H1 (cell line): ENCODE measurements around the gene PRKCA. TPM values are rescaled to one million over a fixed set of nuclear protein-coding genes. Genes with fewer than 3 reads are reported as not detected.

Experiments
- CTCF ChIA-PET: fragments of 300-600 bp; sonication (Branson Sonifier 250); formaldehyde crosslinking; loops from one replicate; lab custom pipeline; 2021; ENCODE audit not compliant: partially characterized antibody; lab: Charles Lee
- POLR2A ChIA-PET: fragments of 300-600 bp; sonication (Branson Sonifier 250); formaldehyde crosslinking; loops from one replicate; lab custom pipeline; 2021; ENCODE audit warnings: inconsistent platforms; ENCODE audit not compliant: partially characterized antibody; lab: Charles Lee
- DNase-seq, 2 experiments: peaks; one replicate each; pipeline versions ENCODE4 v3.0.0 to v3.0.0-alpha.2; 2010 to 2022; ENCODE audit warnings: low spot score in 2 of 2, low read depth in 1 of 2, mixed read lengths in 1 of 2
- FAIRE-seq: peaks from 2 replicates; lab custom pipeline; 2011; peaks lifted over from hg19 to GRCh38; lab: Jason Lieb, UNC
- H2AFZ ChIP-seq: 2 replicates; pipeline ENCODE4 v1.8.1; 2012; ENCODE audit warnings: low read length, inconsistent platforms
- H2AK5ac ChIP-seq: 2 replicates; pipeline ENCODE4 v1.6.1; 2013; ENCODE audit warnings: low read depth, low read length
- H2BK120ac ChIP-seq: replicated peaks from 2 replicates; pipeline ENCODE3; 2013; ENCODE audit warnings: low read depth, low read length, inconsistent platforms
- H2BK12ac ChIP-seq: 2 replicates; pipeline ENCODE4 v1.6.1; 2013; ENCODE audit warnings: low read depth, low read length
- H2BK15ac ChIP-seq: 2 replicates; pipeline ENCODE4 v1.6.1; 2013; ENCODE audit warnings: low read length
- H2BK20ac ChIP-seq: 2 replicates; pipeline ENCODE4 v1.6.1; 2013; ENCODE audit warnings: low read length
- H2BK5ac ChIP-seq: 2 replicates; pipeline ENCODE4 v1.6.1; 2013; ENCODE audit warnings: low read depth, low read length
- H3K14ac ChIP-seq: 2 replicates; pipeline ENCODE4 v1.6.1; 2013; ENCODE audit warnings: inconsistent platforms; ENCODE audit not compliant: insufficient read length
- H3K18ac ChIP-seq: 2 replicates; pipeline ENCODE4 v1.6.1; 2013; ENCODE audit warnings: low read length; ENCODE audit errors: extremely low read depth
- H3K23ac ChIP-seq: 2 replicates; pipeline ENCODE4 v1.6.1; 2013; ENCODE audit warnings: inconsistent platforms; ENCODE audit not compliant: insufficient read length
- H3K23me2 ChIP-seq: 2 replicates; pipeline ENCODE4 v1.6.1; 2013; ENCODE audit warnings: low read depth, low read length
- H3K27ac ChIP-seq: 2 replicates; pipeline ENCODE4 v1.6.1; 2011; ENCODE audit warnings: low read depth, low read length, inconsistent platforms
- H3K27me3 ChIP-seq, 4 experiments: replicated peaks in 1 of 4; 1 replicate in 1 of 4; 2 replicates in 3 of 4; pipeline versions ENCODE4 v1.6.1 to v1.8.1; 2011 to 2013; ENCODE audit warnings: low read length in 3 of 4, mild to moderate bottlenecking in 3 of 4, inconsistent platforms in 2 of 4, mixed read lengths in 2 of 4, moderate library complexity in 1 of 4; ENCODE audit not compliant: control insufficient read depth in 3 of 4, insufficient read depth in 3 of 4; ENCODE audit errors: extremely low read depth in 1 of 4
- H3K36me3 ChIP-seq, 4 experiments: 2 replicates each; pipeline versions ENCODE4 v1.6.1 to v1.8.1; 2011 to 2013; ENCODE audit warnings: mild to moderate bottlenecking in 4 of 4, low read length in 3 of 4, moderate library complexity in 2 of 4, control low read depth in 1 of 4, inconsistent platforms in 1 of 4; ENCODE audit not compliant: insufficient read depth in 4 of 4, control insufficient read depth in 2 of 4
- H3K4ac ChIP-seq: replicated peaks from 2 replicates; pipeline ENCODE3; 2013; ENCODE audit warnings: low read length, low read depth, mixed read lengths, inconsistent platforms; ENCODE audit not compliant: insufficient read length
- H3K4me1 ChIP-seq, 4 experiments: replicated peaks in 1 of 4; 1 replicate in 1 of 4; 2 replicates in 3 of 4; pipeline versions ENCODE4 v1.6.1 to v1.8.1; 2011 to 2013; ENCODE audit warnings: low read length in 3 of 4, inconsistent platforms in 2 of 4, mixed read lengths in 1 of 4; ENCODE audit not compliant: insufficient read depth in 4 of 4, control insufficient read depth in 3 of 4
- H3K4me2 ChIP-seq, 2 experiments: 2 replicates each; pipeline versions ENCODE4 v1.6.1 to v1.8.1; 2011 to 2013; ENCODE audit warnings: low read depth in 2 of 2, low read length in 2 of 2, control low read depth in 1 of 2, inconsistent platforms in 1 of 2, mild to moderate bottlenecking in 1 of 2; ENCODE audit not compliant: insufficient read depth in 1 of 2
- H3K4me3 ChIP-seq, 4 experiments: fragments of 200-600, 300-600 bp in 1 of 4; sonication (generic), shearing (Covaris generic), sonication (Bioruptor Twin) in 1 of 4; 2 replicates each; pipeline versions ENCODE4 v1.5.1 to v1.8.1; 2011 to 2016; ENCODE audit warnings: low read length in 4 of 4, low read depth in 3 of 4, control low read depth in 2 of 4, inconsistent platforms in 2 of 4, mild to moderate bottlenecking in 2 of 4, mixed read lengths in 1 of 4, moderate library complexity in 1 of 4; ENCODE audit not compliant: insufficient read depth in 2 of 4; ENCODE audit errors: extremely low read depth in 1 of 4
- H3K56ac ChIP-seq: replicated peaks from 2 replicates; pipeline ENCODE3; 2013; ENCODE audit warnings: low read depth, mild to moderate bottlenecking, mixed read lengths, low read length, inconsistent platforms; ENCODE audit not compliant: insufficient read length
- H3K79me1 ChIP-seq: 2 replicates; pipeline ENCODE4 v1.6.1; 2013; ENCODE audit warnings: low read depth, low read length, control low read depth
- H3K79me2 ChIP-seq, 2 experiments: 2 replicates each; pipeline versions ENCODE4 v1.6.1 to v1.8.1; 2012 to 2013; ENCODE audit warnings: low read length in 2 of 2, mild to moderate bottlenecking in 2 of 2, inconsistent platforms in 1 of 2; ENCODE audit not compliant: insufficient read depth in 2 of 2, control insufficient read depth in 1 of 2
- H3K9ac ChIP-seq, 4 experiments: replicated peaks in 1 of 4; 1 replicate in 1 of 4; 2 replicates in 3 of 4; pipeline versions ENCODE4 v1.6.1 to v1.8.1; 2011 to 2013; ENCODE audit warnings: low read depth in 3 of 4, low read length in 3 of 4, control low read depth in 2 of 4, mild to moderate bottlenecking in 2 of 4, moderate library complexity in 2 of 4, inconsistent platforms in 1 of 4; ENCODE audit errors: extremely low read depth in 1 of 4
- H3K9me3 ChIP-seq, 2 experiments: 2 replicates each; pipeline versions ENCODE4 v1.6.1 to v1.8.1; 2012 to 2013; ENCODE audit warnings: mild to moderate bottlenecking in 2 of 2, moderate library complexity in 2 of 2, control low read depth in 1 of 2, inconsistent platforms in 1 of 2, low read depth in 1 of 2, low read length in 1 of 2, mixed read lengths in 1 of 2; ENCODE audit not compliant: insufficient read depth in 2 of 2
- H4K20me1 ChIP-seq, 2 experiments: replicated peaks in 1 of 2; 2 replicates each; pipeline versions ENCODE3 to v1.8.1; 2011 to 2013; ENCODE audit warnings: inconsistent platforms in 2 of 2, low read length in 2 of 2, mild to moderate bottlenecking in 1 of 2; ENCODE audit not compliant: insufficient read depth in 2 of 2, control insufficient read depth in 1 of 2
- H4K5ac ChIP-seq: 2 replicates; pipeline ENCODE4 v1.6.1; 2013; ENCODE audit warnings: low read length, low read depth, mixed read lengths, inconsistent platforms; ENCODE audit not compliant: insufficient read length
- H4K8ac ChIP-seq: 2 replicates; pipeline ENCODE4 v1.8.0; 2013; ENCODE audit warnings: mild to moderate bottlenecking, moderate library complexity, low read length, inconsistent platforms; ENCODE audit not compliant: insufficient read depth; ENCODE audit errors: extremely low read depth
- H4K91ac ChIP-seq: replicated peaks from 2 replicates; pipeline ENCODE3; 2013; ENCODE audit warnings: low read length, mixed read lengths, inconsistent platforms; ENCODE audit not compliant: insufficient read length
- BACH1 ChIP-seq: IDR thresholded peaks from 2 replicates; pipeline ENCODE4 v1.6.1; 2012; ENCODE audit warnings: low read length, improper control_type of control experiment
- BCL11A ChIP-seq, 2 experiments: IDR thresholded peaks; one replicate each; pipeline ENCODE4 v1.6.1; 2011; ENCODE audit warnings: low read depth in 2 of 2, low read length in 2 of 2, mild to moderate bottlenecking in 2 of 2
- BRCA1 ChIP-seq: IDR thresholded peaks from 2 replicates; pipeline ENCODE4 v1.6.1; 2012; ENCODE audit warnings: low read depth, low read length, improper control_type of control experiment
- EP300 ChIP-seq, 2 experiments: IDR thresholded peaks; 1 replicate in 1 of 2; 2 replicates in 1 of 2; pipeline ENCODE4 v1.6.1; 2011 to 2012; ENCODE audit warnings: low read depth in 2 of 2, low read length in 2 of 2, mild to moderate bottlenecking in 2 of 2, borderline replicate concordance in 1 of 2, inconsistent platforms in 1 of 2, moderate library complexity in 1 of 2
- GABPA ChIP-seq: IDR thresholded peaks from 2 replicates; pipeline ENCODE4 v1.6.1; 2011; ENCODE audit warnings: mild to moderate bottlenecking, low read length, moderate library complexity, borderline replicate concordance; ENCODE audit not compliant: insufficient read depth
- NANOG ChIP-seq: IDR thresholded peaks from 2 replicates; pipeline ENCODE4 v1.6.1; 2011; ENCODE audit warnings: low read length, low read depth, mild to moderate bottlenecking, inconsistent platforms; ENCODE audit not compliant: insufficient read depth, poor library complexity, severe bottlenecking
- NRF1 ChIP-seq: IDR thresholded peaks from 2 replicates; pipeline ENCODE4 v1.6.1; 2011; ENCODE audit warnings: mild to moderate bottlenecking, low read depth, low read length, improper control_type of control experiment
- POU5F1 ChIP-seq: IDR thresholded peaks from 2 replicates; pipeline ENCODE4 v1.6.1; 2011; ENCODE audit warnings: low read depth, mild to moderate bottlenecking, low read length, moderate library complexity
- RAD21 ChIP-seq, 2 experiments: IDR thresholded peaks in 1 of 2; conservative IDR thresholded peaks in 1 of 2; 2 replicates each; pipeline ENCODE4 v1.6.1; 2011; ENCODE audit warnings: low read depth in 2 of 2, low read length in 2 of 2, improper control_type of control experiment in 1 of 2, inconsistent platforms in 1 of 2, mild to moderate bottlenecking in 1 of 2, moderate library complexity in 1 of 2
- WGBS, 2 experiments: shearing (Covaris generic) in 1 of 2; methylation state at CpG; one replicate each; pipeline versions ENCODE4 v1.1.6 to v1.1.7; 2013 to 2015; ENCODE audit warnings: low lambda C conversion rate in 2 of 2, mixed read lengths in 2 of 2, inconsistent platforms in 1 of 2, low coverage in 1 of 2, missing lambda C conversion rate in 1 of 2; ENCODE audit not compliant: insufficient replicate concordance in 2 of 2, insufficient coverage in 1 of 2, insufficient read length in 1 of 2; ENCODE audit errors: extremely low coverage in 1 of 2, missing lambda C conversion rate in 1 of 2; 5-methylcytosine and 5-hydroxymethylcytosine counted together
- polyA plus RNA-seq, 7 experiments: library from polyadenylated mRNA; depleted of rRNA in 3 of 7; stranded (reverse) in 5 of 7; unstranded in 2 of 7; fragments of >200 nt in 5 of 7; fragments of 200-250 nt in 2 of 7; gene quantifications; 1 replicate in 5 of 7; 2 replicates in 1 of 7; 4 replicates in 1 of 7; pipeline versions ENCODE4 v1.2.1 to v1.2.3, GENCODE V29; 2011 to 2013; ENCODE audit warnings: missing spikeins in 2 of 7, mixed read lengths in 2 of 7
- total RNA-seq: library from RNA; stranded (reverse); fragmentation: NEBNext Ultra II Directional; extraction: Animal tissue kit (Norgen Biotek cat#: 25700); gene quantifications from 2 replicates; pipeline ENCODE4 v1.2.1, GENCODE V29; 2021
- TF ChIP-seq, protein P1 (sequence below): IDR thresholded peaks from 2 replicates; pipeline ENCODE4 v1.6.1; 2012; ENCODE audit warnings: low read length, inconsistent platforms

The PRKCA gene
- total and polyA plus RNA-seq, 2 of the 8 experiments (the other 6 are each of a cell fraction or from before 2014, with no cell fraction given), result 5.8 to 17.8 TPM

- Histone ChIP-seq H2AFZ (no peak overlapping the region), H3K4ac (no peak overlapping the region), H2BK15ac (no peak overlapping the region), H3K56ac (no peak overlapping the region), H2BK20ac (no peak overlapping the region), H4K5ac (no peak overlapping the region), H2AK5ac (no peak overlapping the region), H2BK120ac (no peak overlapping the region), H3K9ac (no peak overlapping the region), H3K4me3 (no peak overlapping the region), H3K79me1 (no peaks in the 10 kb centered on the region), H3K36me3 (no peaks in the 10 kb centered on the region), H3K18ac (no peak overlapping the region), H2BK5ac (no peak overlapping the region), H3K23ac (no peak overlapping the region), H2BK12ac (no peak overlapping the region), H3K9me3 (no peaks in the 10 kb centered on the region), H4K91ac (no peak overlapping the region), H3K14ac (no peak overlapping the region), H4K8ac (no peak overlapping the region), H3K27ac (no peak overlapping the region), H3K27me3 (no peaks in the 10 kb centered on the region), H3K79me2 (no peaks in the 10 kb centered on the region), H3K23me2 (no peaks in the 10 kb centered on the region), H3K4me1 (peaks cover 0 to 6% (median 2%) of the 10 kb centered on the region in 4 experiments; a peak in 1 of 7 replicates), H3K4me2 (no peak overlapping the region), H4K20me1 (no peaks in the 10 kb centered on the region)
- POLR2A ChIA-PET, result interaction anchor here (1.3 kb wide), 2 partner anchors 8 to 9 kb away, joined by 3 read pairs; no protein-coding TSS in a partner anchor
- no peak for FAIRE-seq
- DNase-seq, result no peak
- WGBS, 2 experiments, result 78% methylated on average over 7 of the region's 9 CpGs; no CpG with 5 or more reads in 1 of the 2 experiments
- CTCF ChIA-PET, result interaction anchor here (1.2 to 1.9 kb wide), 4 partner anchors 9 to 20 kb away, joined by 3 to 7 read pairs (median 4); no protein-coding TSS in a partner anchor
- TF ChIP-seq BACH1, result no peak
- no peak for TF ChIP-seq EP300 (IDR thresholded peaks at IDR 0.05; ENCODE audit: borderline replicate concordance in 1 of 2, low read depth in 2 of 2, low read length in 2 of 2)
- no peak for TF ChIP-seq GABPA
- no peak for TF ChIP-seq NRF1
- no peak for TF ChIP-seq NANOG
- TF ChIP-seq BRCA1, result no peak
- no peak for TF ChIP-seq BCL11A (IDR thresholded peaks at IDR 0.05; ENCODE audit: low read depth in 2 of 2, low read length in 2 of 2)
- TF ChIP-seq, protein P1, sequence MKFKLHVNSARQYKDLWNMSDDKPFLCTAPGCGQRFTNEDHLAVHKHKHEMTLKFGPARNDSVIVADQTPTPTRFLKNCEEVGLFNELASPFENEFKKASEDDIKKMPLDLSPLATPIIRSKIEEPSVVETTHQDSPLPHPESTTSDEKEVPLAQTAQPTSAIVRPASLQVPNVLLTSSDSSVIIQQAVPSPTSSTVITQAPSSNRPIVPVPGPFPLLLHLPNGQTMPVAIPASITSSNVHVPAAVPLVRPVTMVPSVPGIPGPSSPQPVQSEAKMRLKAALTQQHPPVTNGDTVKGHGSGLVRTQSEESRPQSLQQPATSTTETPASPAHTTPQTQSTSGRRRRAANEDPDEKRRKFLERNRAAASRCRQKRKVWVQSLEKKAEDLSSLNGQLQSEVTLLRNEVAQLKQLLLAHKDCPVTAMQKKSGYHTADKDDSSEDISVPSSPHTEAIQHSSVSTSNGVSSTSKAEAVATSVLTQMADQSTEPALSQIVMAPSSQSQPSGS, result no peak
- no peak for TF ChIP-seq RAD21 (IDR thresholded peaks at IDR 0.05 in 1 of 2, conservative IDR thresholded peaks at IDR 0.05 in 1 of 2; ENCODE audit: low read depth in 2 of 2, low read length in 2 of 2)
- TF ChIP-seq POU5F1, result no peak
These were observed 351.8 kb downstream of the PRKCA start for GRCh38 chr17:66654106-66654740.
